Measurements from ENCODE around the gene TFR2.
A peak's percentile ranks its signal among the peaks of the same experiment; 100 is the strongest.

DNA sequence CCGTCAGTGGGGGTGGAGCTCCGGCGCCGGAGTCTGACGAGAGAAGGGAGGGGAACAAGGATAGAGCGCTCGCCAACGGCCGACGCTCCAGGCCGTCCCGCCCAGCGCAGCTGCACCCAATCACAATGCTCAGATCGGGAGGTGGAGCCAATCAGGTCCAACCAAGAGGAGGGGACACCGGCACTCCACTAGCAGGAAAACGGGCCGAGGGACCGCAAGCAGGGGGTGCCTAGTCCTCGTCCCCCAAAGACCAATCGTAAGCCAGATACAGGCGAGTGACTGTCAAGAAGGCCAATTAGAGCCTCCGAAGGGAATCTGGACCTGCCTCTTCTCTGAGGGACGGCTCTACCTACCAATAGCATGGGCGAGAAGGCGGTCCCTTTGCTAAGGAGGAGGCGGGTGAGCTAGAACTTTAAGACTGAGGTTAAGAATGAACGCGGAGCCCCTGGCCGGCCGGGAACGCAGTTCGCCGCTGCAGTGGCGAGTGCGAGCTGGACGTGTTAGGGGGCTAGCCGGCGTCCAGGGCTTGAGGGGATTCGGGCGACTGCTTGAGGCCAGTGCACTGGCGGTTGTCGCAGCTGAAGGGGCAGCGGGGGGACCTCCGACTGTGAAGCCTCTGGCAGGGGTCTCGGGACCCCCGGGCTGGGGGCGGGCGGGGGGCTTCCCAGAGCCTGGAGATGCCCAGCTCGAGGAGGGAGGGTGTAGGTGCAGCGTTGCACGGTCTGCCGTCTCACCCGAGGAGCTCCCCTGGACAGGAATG is 54.9 kb downstream of the TFR2 start, which contains the start of gene FBXO24:
- TF ChIP-seq, protein P1, sequence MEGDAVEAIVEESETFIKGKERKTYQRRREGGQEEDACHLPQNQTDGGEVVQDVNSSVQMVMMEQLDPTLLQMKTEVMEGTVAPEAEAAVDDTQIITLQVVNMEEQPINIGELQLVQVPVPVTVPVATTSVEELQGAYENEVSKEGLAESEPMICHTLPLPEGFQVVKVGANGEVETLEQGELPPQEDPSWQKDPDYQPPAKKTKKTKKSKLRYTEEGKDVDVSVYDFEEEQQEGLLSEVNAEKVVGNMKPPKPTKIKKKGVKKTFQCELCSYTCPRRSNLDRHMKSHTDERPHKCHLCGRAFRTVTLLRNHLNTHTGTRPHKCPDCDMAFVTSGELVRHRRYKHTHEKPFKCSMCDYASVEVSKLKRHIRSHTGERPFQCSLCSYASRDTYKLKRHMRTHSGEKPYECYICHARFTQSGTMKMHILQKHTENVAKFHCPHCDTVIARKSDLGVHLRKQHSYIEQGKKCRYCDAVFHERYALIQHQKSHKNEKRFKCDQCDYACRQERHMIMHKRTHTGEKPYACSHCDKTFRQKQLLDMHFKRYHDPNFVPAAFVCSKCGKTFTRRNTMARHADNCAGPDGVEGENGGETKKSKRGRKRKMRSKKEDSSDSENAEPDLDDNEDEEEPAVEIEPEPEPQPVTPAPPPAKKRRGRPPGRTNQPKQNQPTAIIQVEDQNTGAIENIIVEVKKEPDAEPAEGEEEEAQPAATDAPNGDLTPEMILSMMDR (IDR thresholded peaks at IDR 0.05 in 8 of 11, conservative IDR thresholded peaks at IDR 0.05 in 3 of 11), result peak in 4 of 11 experiments; percentile 18 to 49 (median 26)
- peak in 1 of 3 donors; percentile 30 for TF ChIP-seq POLR2A (IDR thresholded peaks at IDR 0.05)
